ENCODE data around the gene TEX14. TPM values are rescaled to one million over a fixed set of nuclear protein-coding genes. Genes with fewer than 3 reads are reported as not detected.

The TEX14 gene
- total RNA-seq, 1 experiment from 2014 or later = 0.89 TPM

GRCh38 chr17:58684003-58684402 lies 7.8 kb downstream of the TEX14 start:
- no peak for TF ChIP-seq JUND (IDR thresholded peaks at IDR 0.05)
- no peak for TF ChIP-seq EZH2phosphoT487 (IDR thresholded peaks at IDR 0.05; ENCODE audit: borderline replicate concordance)
- TF ChIP-seq FOSL1 (IDR thresholded peaks at IDR 0.05; ENCODE audit: low read depth) = no peak
- no peak for TF ChIP-seq POLR2A (IDR thresholded peaks at IDR 0.05; ENCODE audit: borderline replicate concordance, extremely low read depth, insufficient read depth, insufficient read length)
- no peak for TF ChIP-seq ELF1 (IDR thresholded peaks at IDR 0.05; ENCODE audit: borderline replicate concordance, low read depth)
- TF ChIP-seq RAD21 (IDR thresholded peaks at IDR 0.05; ENCODE audit: low read depth) = no peak
- TF ChIP-seq YY1 (IDR thresholded peaks at IDR 0.05; ENCODE audit: extremely low read depth, insufficient replicate concordance, low read depth, low read length) = no peak
- TF ChIP-seq TCF7L2 (IDR thresholded peaks at IDR 0.05; ENCODE audit: borderline replicate concordance, extremely low read depth, insufficient read depth, insufficient read length) = no peak
- no peak for TF ChIP-seq ZNF274 (IDR thresholded peaks at IDR 0.05; ENCODE audit: low read depth, low read length)
- no peak for TF ChIP-seq ZBTB33 (IDR thresholded peaks at IDR 0.05; ENCODE audit: extremely low read depth, insufficient replicate concordance, low read length)
- no peak for TF ChIP-seq EGR1 (IDR thresholded peaks at IDR 0.05; ENCODE audit: low read depth)
- TF ChIP-seq ATF3 (IDR thresholded peaks at IDR 0.05) = no peak
- no peak for TF ChIP-seq CEBPB (IDR thresholded peaks at IDR 0.05; ENCODE audit: low read depth)
- no peak for TF ChIP-seq SP1 (IDR thresholded peaks at IDR 0.05; ENCODE audit: low read depth)
- TF ChIP-seq, protein P1, sequence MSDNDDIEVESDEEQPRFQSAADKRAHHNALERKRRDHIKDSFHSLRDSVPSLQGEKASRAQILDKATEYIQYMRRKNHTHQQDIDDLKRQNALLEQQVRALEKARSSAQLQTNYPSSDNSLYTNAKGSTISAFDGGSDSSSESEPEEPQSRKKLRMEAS (IDR thresholded peaks at IDR 0.05) = no peak
- Histone ChIP-seq H3K4me1 (ENCODE audit: control insufficient read depth in 1 of 2, insufficient read depth in 2 of 2, low read length in 2 of 2) (peaks cover 0 to 11% of the 10 kb centered on the region in 2 experiments; a peak in 2 of 4 replicates), H3K4me2 (ENCODE audit: low read length) (no peak overlapping the region), H3K9ac (ENCODE audit: low read length) (no peak overlapping the region), H3K79me2 (ENCODE audit: insufficient read depth, low read length) (no peaks in the 10 kb centered on the region), H3K36me3 (ENCODE audit: control insufficient read depth in 1 of 2, insufficient read depth in 2 of 2, low read length in 2 of 2) (no peaks in the 10 kb centered on the region), H3K9me3 (ENCODE audit: control insufficient read depth in 1 of 2, insufficient read depth in 1 of 2, low read depth in 1 of 2, low read length in 2 of 2) (no peaks in the 10 kb centered on the region), H3K9me2 (ENCODE audit: insufficient read depth) (no peaks in the 10 kb centered on the region), H3K27me3 (ENCODE audit: insufficient read depth, low read length) (no peaks in the 10 kb centered on the region), H3K27ac (ENCODE audit: low read depth, low read length) (no peak overlapping the region), H2AFZ (ENCODE audit: low read depth, low read length, poor library complexity, severe bottlenecking) (no peak overlapping the region), H3K4me3 (replicated peaks in 1 of 2; ENCODE audit: low read depth in 1 of 2, low read length in 2 of 2) (no peak overlapping the region), H4K20me1 (ENCODE audit: insufficient read depth) (no peaks in the 10 kb centered on the region)
- DNase-seq (ENCODE audit: low read depth, low spot score) (no peak), ATAC-seq (no peak)
- BruUV-seq (replicated peaks) = no TSS peak
- ChIA-PET RAD21 (ENCODE audit: low non-redundant PET in 1 of 2, low total read pairs in 2 of 2, uncharacterized antibody in 2 of 2, unreplicated experiment in 2 of 2) (no interaction called here), CTCF (interaction anchor here (1.2 kb wide), 1 partner anchor 17 kb away, joined by 4 read pairs; no protein-coding TSS in a partner anchor), POLR2A (interaction anchor here (1.0 to 1.3 kb wide), 3 partner anchors 8 to 53 kb away, joined by 4 to 5 read pairs (median 4); partner anchors contain the start of genes RAD51C and TEX14)
- intact Hi-C loops (cut with micrococcal nuclease) = no loop called here
